Activated CD4-positive, alpha-beta T cell treated with anti-CD3 and anti-CD28 coated beads for 1 hour (primary cell): ENCODE results near the gene ADAM23.

Experiments
- DNase-seq: peaks from one replicate; pipeline ENCODE4 v3.0.0-alpha.2; 2020

The ADAM23 gene

GRCh38 chr2:206572725-206573124 is 129.4 kb downstream of the ADAM23 start:
- no peak for DNase-seq

GRCh38 chr2:206573793-206574192 is 130.5 kb downstream of the ADAM23 start:
- DNase-seq = no peak

- DNase-seq = no peak
These were observed 141.2 kb downstream of the ADAM23 start for GRCh38 chr2:206584323-206585116.

- DNase-seq = no peak
These were observed 142.0 kb downstream of the ADAM23 start for GRCh38 chr2:206585335-206585734.

GRCh38 chr2:206586609-206587008 is 143.3 kb downstream of the ADAM23 start:
- no peak for DNase-seq

- DNase-seq = no peak
These were observed 154.4 kb downstream of the ADAM23 start for GRCh38 chr2:206597717-206598218.

GRCh38 chr2:206603243-206603642 is 159.9 kb downstream of the ADAM23 start:
- no peak for DNase-seq

DNA sequence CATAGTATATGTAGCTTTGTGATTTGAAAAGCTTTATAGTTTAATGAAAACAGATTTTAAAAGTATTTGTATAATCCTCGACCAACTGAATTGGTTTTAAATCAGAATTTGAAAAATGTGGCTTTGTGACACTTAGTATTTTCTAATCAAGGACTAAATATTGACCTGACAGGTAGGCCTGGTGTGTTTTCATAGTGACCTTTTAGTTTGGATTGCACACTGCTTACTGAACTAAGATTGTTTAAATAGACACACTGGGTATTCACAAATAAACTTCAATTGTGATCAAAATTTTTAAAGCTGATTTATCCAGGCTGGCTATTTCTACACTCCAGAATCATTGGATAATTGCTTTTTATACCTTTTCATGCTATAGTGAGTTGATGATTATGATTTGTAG is 167.1 kb downstream of the ADAM23 start:
- DNase-seq = no peak

DNA sequence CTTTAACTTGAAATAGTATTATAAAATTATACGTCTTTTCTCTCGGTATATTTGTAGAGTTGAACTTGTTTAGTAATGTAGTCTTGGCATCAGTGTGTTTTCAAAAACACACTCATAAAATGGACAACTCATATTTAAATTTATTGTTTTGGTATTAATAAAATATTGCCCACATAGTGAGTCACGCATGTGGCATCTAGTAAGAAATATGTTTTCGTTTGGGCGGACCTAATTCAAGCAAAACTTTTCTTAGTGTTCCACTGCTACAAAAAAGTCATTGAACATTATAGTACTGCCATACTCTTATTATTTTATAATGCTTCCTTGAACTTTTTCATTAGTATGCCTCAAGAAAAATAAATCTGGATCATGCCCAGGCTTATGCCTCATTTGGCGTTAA is 167.9 kb downstream of the ADAM23 start:
- DNase-seq = no peak

GRCh38 chr2:206611736-206612135 is 168.4 kb downstream of the ADAM23 start:
- DNase-seq = no peak

GRCh38 chr2:206614811-206615210 is 171.5 kb downstream of the ADAM23 start:
- no peak for DNase-seq

- DNase-seq = no peak
These were observed 172.2 kb downstream of the ADAM23 start for GRCh38 chr2:206615417-206616089.

DNA sequence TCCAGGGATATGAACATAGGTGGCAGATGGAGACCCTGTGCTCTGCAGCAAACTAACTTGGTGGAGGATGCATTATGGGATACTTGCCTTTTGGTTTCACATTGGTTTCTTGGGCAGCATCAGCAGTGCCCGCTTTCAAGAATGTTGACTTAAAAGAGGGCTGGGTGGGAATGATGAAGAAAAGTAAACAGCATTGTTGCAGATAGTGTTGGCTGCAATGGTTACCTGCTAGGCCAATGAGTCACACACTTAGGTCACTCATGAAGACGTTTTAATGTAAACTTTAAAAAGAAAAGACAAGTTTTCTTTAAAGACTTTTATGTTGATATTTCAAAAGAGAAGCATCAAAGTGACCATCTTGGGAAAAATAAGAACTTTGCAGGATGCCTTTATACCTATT is 172.8 kb downstream of the ADAM23 start:
- no peak for DNase-seq

- DNase-seq = no peak
These were observed 175.7 kb downstream of the ADAM23 start for GRCh38 chr2:206619011-206619410.

DNA sequence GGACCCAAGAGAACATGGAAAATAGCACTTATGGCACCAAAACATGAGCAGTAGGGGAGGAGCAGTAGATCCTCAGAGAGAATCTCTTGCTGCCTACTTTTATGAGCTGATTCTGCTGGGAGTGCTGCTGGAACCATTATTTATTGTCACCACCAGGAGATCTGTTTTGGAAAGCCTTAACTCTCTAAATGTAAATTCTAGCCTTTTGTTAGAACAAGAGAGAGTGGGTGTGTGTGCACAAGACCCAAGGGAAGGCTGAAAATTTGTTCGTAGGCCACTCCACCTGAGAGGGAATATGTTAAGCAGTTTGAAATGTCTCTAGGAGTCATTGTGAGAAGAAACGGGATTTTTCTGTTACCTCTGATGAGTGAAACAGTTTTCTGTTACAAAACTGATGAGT is 182.8 kb downstream of the ADAM23 start:
- no peak for DNase-seq

GRCh38 chr2:206627632-206628031 is 184.3 kb downstream of the ADAM23 start:
- DNase-seq = no peak

- DNase-seq = no peak
These were observed 188.0 kb downstream of the ADAM23 start for GRCh38 chr2:206631340-206631739.

DNA sequence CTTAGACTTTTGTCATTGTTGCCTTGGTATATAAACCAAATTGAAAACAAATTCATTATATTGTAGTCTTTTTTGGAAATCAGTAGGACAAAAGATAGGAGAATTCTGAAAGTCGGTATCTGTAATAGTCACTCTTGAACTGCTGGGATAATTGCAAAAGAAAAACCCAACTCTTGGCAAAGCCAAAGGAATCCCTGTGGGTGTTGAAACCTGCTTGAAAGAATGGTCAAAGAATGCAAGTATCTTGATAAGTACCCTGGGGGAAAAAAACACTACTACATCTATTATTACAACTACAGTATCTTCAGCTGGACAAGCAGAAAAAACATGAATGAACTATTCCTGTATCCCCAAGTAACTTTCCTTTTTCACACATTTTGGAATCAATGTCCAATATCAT is 191.7 kb downstream of the ADAM23 start:
- DNase-seq = no peak

GRCh38 chr2:206639636-206640035 is 196.3 kb downstream of the ADAM23 start:
- no peak for DNase-seq

DNA sequence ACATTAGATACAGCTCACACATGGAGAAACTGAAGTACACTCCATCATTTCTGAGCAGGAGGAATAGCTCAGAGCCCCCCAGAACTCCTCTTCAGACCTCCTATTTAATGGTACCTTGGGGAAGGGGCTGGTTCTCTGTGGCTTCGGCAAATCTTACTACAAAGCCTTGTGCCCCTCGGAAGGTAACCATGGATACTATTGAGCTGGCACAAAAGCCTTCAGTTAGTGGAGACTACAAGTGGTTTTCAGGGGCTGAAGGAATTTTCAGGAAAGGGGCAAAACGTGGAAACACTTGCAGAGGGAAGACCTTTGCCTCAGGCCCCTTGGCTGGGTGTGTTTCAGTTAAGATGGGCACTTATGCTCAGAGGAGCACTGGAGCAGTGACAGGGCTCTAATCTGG is 197.9 kb downstream of the ADAM23 start:
- DNase-seq = no peak

GRCh38 chr2:206642075-206643025 is 199.0 kb downstream of the ADAM23 start, which contains the start of gene FAM237A:
TSS of gene FAM237A (plus strand) at chr2:206642487. CDS start at chr2:206644237, 1,750 bp downstream.
- DNase-seq = no peak

GRCh38 chr2:206647985-206648384 is 204.7 kb downstream of the ADAM23 start:
- DNase-seq = no peak

- DNase-seq = no peak
These were observed 213.8 kb downstream of the ADAM23 start for GRCh38 chr2:206657087-206657486.
